Spleen (tissue), 7 donors: ENCODE measurements around the gene STAG3.

Experiments
- POLR2AphosphoS5 ChIP-seq, 3 donors: sonication (generic); formaldehyde crosslinking; IDR thresholded peaks; one replicate each; pipeline ENCODE4 v1.5.1; 2017; ENCODE audit warnings: antibody characterized with exemption in 3 of 3
- TF ChIP-seq, protein P1 (sequence below), 11 experiments: fragments of 200-600 bp in 7 of 11; fragments of 450-650 bp in 4 of 11; sonication (generic) in 4 of 11; IDR thresholded peaks in 8 of 11; conservative IDR thresholded peaks in 3 of 11; 1 replicate in 7 of 11; 2 replicates in 4 of 11; pipeline versions ENCODE4 v1.4.0 to v1.8.0; 2016 to 2021; ENCODE audit warnings: antibody characterized with exemption in 11 of 11, inconsistent platforms in 4 of 11, mild to moderate bottlenecking in 1 of 11
- donor health status: DM: no; HTN: no; CAD: no; lungs with moderate emphysema.
- donor health status: DM: no; HTN: no; CAD: no.
- donor health status: DM: no; HTN: no; CAD: no.

- TF ChIP-seq, protein P1, sequence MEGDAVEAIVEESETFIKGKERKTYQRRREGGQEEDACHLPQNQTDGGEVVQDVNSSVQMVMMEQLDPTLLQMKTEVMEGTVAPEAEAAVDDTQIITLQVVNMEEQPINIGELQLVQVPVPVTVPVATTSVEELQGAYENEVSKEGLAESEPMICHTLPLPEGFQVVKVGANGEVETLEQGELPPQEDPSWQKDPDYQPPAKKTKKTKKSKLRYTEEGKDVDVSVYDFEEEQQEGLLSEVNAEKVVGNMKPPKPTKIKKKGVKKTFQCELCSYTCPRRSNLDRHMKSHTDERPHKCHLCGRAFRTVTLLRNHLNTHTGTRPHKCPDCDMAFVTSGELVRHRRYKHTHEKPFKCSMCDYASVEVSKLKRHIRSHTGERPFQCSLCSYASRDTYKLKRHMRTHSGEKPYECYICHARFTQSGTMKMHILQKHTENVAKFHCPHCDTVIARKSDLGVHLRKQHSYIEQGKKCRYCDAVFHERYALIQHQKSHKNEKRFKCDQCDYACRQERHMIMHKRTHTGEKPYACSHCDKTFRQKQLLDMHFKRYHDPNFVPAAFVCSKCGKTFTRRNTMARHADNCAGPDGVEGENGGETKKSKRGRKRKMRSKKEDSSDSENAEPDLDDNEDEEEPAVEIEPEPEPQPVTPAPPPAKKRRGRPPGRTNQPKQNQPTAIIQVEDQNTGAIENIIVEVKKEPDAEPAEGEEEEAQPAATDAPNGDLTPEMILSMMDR (IDR thresholded peaks at IDR 0.05 in 8 of 11, conservative IDR thresholded peaks at IDR 0.05 in 3 of 11) = no peak
- no peak for TF ChIP-seq POLR2AphosphoS5 (IDR thresholded peaks at IDR 0.05)
Measured at GRCh38 chr7:100163006-100163531, 14.6 kb upstream of the STAG3 start.
